ENCODE results near the gene FGD5. TPM values are rescaled to one million over a fixed set of nuclear protein-coding genes. Genes with fewer than 3 reads are reported as not detected.
"Not testable (repeated sequence)": the region's sequence is repeated elsewhere in the genome, so short reads cannot be mapped to it uniquely, and the experiment has no call there.

FGD5 gene
- total RNA-seq, 1 donor from 2014 or later = 0.05 TPM

GRCh38 chr3:14900881-14901873, 82.4 kb downstream of the FGD5 start:
- intact Hi-C loops (cut with micrococcal nuclease) = no loop called here

- intact Hi-C loops (cut with micrococcal nuclease) = no loop called here
Measured at GRCh38 chr3:14902719-14903118, 84.0 kb downstream of the FGD5 start.

- intact Hi-C loops (cut with micrococcal nuclease) = not testable (repeated sequence)
Measured at GRCh38 chr3:14903501-14903900, 84.7 kb downstream of the FGD5 start.

GRCh38 chr3:14905055-14905657, 86.4 kb downstream of the FGD5 start:
- intact Hi-C loops (cut with micrococcal nuclease) = no loop called here

GRCh38 chr3:14906355-14906971, 87.7 kb downstream of the FGD5 start:
- intact Hi-C loops (cut with micrococcal nuclease) = no loop called here

- intact Hi-C loops (cut with micrococcal nuclease) = no loop called here
Measured at GRCh38 chr3:14907043-14907966, 88.5 kb downstream of the FGD5 start.

- intact Hi-C loops (cut with micrococcal nuclease) = no loop called here
Measured at GRCh38 chr3:14909250-14909649, 90.5 kb downstream of the FGD5 start.

- intact Hi-C loops (cut with micrococcal nuclease) = no loop called here
Measured at GRCh38 chr3:14911651-14912050, 92.9 kb downstream of the FGD5 start.

GRCh38 chr3:14913071-14913925, 94.5 kb downstream of the FGD5 start:
- intact Hi-C loops (cut with micrococcal nuclease) = no loop called here

- intact Hi-C loops (cut with micrococcal nuclease) = no loop called here
Measured at GRCh38 chr3:14913926-14914778, 95.4 kb downstream of the FGD5 start.

- intact Hi-C loops (cut with micrococcal nuclease) = loop anchor here (5.0 kb wide), 1 partner anchor 647 kb away; no protein-coding TSS in a partner anchor
Measured at GRCh38 chr3:14914779-14915117, 96.0 kb downstream of the FGD5 start.

- intact Hi-C loops (cut with micrococcal nuclease) = loop anchor here (5.0 kb wide), 1 partner anchor 648 kb away; no protein-coding TSS in a partner anchor
Measured at GRCh38 chr3:14915636-14916222, 97.0 kb downstream of the FGD5 start.

- intact Hi-C loops (cut with micrococcal nuclease) = loop anchor here (5.0 kb wide), 1 partner anchor 651 kb away; no protein-coding TSS in a partner anchor
Measured at GRCh38 chr3:14918356-14918860, 99.6 kb downstream of the FGD5 start.

- intact Hi-C loops (cut with micrococcal nuclease) = loop anchor here (2.0 to 10.0 kb wide), 4 partner anchors 124 to 1023 kb away; no protein-coding TSS in a partner anchor
Measured at GRCh38 chr3:14920536-14920935, 101.8 kb downstream of the FGD5 start.

- intact Hi-C loops (cut with micrococcal nuclease) = loop anchor here (1.0 to 10.0 kb wide), 7 partner anchors 124 to 1024 kb away; no protein-coding TSS in a partner anchor
Measured at GRCh38 chr3:14921034-14921616, 102.4 kb downstream of the FGD5 start.

GRCh38 chr3:14921811-14922705, 103.3 kb downstream of the FGD5 start:
- intact Hi-C loops (cut with micrococcal nuclease) = loop anchor here (1.0 to 10.0 kb wide), 7 partner anchors 123 to 1025 kb away; no protein-coding TSS in a partner anchor

- intact Hi-C loops (cut with micrococcal nuclease) = loop anchor here (5.0 to 10.0 kb wide), 3 partner anchors 122 to 1026 kb away; no protein-coding TSS in a partner anchor
Measured at GRCh38 chr3:14922863-14923262, 104.1 kb downstream of the FGD5 start.
